ENCODE results near the gene BMP6.

The BMP6 gene

DNA sequence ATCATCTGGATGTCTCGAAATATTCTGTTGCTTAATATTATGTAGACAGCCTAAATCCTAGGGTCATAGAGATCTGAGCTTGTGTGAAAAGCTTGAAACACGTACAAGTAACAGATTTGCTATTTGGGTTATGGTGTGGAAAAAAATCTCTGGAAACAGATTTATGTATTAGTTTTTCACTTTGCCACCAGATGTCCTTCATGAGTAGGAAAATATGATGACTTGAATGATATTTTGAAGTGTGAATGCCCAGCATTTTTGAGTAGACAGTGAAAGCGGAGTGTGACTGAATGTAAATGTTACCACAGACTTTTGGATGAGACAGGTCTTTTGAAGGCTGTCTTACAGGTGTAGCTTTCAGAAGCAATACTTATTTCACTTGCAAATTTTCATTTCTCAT, 4.2 kb upstream of the BMP6 start:
- no peak for DNase-seq

- DNase-seq, result no peak
Observed at GRCh38 chr6:7723041-7723447, 2.9 kb upstream of the BMP6 start.

DNA sequence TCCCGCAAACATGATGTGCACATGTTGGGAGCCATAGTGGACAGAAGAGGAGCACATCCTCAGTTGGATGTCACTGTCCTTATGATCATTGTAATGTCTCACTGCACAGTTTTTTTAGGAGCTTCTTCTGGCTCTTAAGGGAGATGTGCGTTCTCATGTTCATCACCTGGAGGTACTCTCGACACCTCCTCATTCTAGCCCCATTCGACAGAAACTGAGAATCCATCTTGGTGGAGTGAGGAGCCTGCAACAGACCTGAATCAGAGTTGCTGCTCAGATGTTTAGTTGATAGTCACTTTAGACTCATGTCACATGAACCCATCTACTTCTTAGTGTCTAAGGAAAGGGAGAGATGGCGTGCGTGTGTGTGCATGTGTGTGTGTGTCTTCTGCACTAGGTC, 2.3 kb upstream of the BMP6 start:
- DNase-seq, result no peak

GRCh38 chr6:7725412-7725811, 487 bp upstream of the BMP6 start:
- DNase-seq, result no peak

DNA sequence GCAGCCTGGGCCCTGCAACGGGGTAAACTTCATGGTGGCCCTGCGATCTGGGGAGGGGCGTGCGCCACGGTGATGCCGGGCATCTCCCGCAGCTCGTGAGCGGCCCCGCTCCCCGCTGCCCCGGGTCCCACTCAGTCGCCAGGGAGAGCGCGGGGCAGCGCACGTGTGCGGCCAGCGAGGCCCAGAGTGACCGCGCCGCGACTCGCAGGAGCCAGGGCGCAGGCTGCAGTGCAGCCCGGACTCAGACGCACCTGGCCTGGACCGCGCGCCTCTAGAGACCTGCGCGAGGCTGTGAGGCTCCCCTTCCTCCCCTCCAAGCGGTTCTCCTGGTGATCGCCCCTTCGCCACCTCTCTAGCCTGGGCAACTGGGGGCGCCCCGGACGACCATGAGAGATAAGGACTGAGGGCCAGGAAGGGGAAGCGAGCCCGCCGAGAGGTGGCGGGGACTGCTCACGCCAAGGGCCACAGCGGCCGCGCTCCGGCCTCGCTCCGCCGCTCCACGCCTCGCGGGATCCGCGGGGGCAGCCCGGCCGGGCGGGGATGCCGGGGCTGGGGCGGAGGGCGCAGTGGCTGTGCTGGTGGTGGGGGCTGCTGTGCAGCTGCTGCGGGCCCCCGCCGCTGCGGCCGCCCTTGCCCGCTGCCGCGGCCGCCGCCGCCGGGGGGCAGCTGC, 652 bp downstream of the BMP6 start:
- DNase-seq, result no peak

DNA sequence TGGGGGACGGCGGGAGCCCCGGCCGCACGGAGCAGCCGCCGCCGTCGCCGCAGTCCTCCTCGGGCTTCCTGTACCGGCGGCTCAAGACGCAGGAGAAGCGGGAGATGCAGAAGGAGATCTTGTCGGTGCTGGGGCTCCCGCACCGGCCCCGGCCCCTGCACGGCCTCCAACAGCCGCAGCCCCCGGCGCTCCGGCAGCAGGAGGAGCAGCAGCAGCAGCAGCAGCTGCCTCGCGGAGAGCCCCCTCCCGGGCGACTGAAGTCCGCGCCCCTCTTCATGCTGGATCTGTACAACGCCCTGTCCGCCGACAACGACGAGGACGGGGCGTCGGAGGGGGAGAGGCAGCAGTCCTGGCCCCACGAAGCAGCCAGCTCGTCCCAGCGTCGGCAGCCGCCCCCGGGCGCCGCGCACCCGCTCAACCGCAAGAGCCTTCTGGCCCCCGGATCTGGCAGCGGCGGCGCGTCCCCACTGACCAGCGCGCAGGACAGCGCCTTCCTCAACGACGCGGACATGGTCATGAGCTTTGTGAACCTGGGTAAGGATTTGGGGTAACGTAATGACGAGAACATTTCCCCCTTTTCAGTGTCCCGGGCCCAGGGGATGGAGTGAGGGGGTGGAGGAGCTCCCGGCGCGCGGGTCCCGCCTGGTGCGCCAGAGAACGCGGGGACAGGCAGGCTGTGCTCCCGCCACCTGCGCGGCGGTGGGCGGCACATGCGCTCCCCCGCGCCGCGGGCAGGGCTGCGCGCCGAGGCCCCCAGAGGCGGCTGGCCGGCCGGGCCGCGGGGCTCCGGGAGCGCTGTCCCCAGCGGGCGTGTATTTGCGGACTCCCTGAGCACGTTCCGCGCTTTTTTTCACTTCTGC, 1.4 kb downstream of the BMP6 start:
- no peak for DNase-seq

DNA sequence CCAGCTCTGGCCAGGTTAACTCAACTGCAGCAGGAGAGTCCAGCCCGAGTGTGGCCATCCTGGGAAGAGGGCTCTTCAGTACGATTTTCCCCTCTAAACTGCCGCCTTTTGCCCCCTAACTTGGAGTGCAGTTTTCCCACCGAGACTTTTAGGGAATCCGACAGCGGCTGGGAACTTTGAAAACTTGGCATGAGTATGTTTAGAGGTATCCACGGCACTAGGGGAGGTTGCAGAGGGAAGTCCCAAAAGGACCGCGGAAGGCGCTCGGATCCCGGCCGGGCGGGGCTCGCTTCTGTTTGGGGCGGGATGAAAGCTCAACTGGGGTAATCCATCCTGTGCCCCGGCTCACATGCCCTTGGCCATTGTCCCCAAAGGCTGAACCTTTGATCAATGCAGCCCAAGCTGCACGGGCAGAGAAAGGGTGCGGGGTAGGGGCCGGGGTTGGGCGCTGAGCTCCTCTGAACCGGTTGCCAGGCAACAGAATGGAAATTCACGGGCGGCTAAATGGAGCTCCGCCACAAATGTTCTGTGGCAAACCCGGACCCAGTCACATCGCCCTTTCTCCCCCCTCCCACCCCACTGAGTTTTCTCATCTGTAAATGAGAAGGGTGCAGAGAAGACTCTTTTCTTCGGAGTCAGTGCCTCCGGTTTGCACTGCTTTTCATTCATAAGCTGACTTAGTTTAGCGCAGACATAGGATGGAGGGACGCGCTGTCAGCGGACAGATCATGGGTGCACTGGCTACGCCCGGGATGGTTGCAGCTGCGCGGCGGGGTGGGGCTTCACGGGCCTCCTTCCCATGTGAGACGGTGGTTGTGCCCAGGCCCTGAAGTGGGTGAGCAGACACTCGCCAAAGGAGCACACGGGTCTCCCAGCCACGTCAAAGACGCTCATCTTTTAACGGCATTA, 2.3 kb downstream of the BMP6 start:
- no peak for DNase-seq

DNA sequence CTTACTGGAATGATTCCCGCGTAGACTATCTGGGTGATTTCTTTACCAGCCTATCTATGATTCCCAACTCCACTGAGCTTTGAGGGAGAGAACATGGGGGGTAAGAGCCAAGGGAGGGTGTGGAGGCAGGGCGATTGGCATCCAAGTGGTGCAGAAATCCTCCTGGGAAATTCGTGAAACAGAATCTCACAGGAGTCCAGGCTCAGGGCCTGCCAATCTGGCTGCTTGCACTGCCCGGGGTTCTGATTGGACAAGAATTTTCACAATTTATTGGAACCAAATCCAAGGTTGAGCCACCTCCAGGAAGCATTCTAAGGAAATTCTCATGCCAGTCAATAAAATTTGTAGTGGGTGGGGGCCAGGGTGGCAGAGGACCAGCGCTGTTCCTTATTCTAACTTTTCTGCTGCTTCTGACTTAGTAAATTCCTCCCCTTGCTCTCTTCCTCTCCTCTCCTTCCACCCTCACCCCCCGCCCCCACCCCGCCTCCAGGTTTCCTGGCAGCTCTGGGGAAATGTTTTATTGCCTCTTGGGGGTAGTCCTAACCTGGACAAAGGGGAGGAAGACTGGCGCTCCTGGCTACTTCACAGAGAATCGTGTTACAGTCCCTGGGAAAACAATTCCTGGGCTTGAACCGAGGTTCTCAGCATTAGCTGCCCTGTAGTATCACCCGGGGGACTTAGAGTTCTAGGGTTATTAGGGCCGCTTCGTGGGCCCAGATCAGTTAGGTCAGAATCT, 3.1 kb downstream of the BMP6 start:
- no peak for DNase-seq

DNA sequence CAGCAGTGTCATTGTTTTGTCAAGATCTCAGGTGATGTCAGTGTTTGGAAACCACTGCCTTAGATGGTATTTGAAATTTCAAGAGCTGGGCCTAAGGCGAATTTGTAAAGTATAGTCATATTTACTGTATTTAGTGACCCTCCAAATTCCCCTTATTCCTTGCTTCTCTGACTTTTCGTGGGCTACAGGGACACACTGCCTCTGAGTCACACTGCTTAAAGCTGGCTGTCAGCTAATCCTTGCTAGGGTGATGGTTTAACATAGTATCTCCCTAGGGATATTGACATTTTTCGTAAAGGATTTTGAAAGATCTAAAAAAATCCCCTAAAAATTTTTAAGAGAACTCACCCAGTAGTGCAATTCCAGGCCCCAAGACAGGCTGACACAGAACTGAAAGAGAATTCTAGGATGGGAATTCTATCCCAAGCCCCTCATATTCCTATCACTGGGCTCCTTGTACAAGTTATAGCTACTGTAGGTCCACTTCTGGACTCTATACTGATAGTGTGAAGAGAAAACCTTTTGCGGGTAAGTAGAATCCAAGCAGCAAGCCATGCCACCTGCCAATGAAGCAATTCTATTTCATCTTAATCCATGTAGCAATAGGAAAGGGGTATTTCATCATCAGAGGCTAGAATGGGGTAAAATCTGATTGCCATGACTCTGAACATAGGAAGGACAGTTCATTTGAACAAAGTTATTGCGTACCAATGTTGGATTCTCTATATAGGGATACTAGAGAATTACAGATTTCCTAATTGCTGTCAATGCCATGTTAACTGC, 4.3 kb downstream of the BMP6 start:
- DNase-seq, result no peak

DNA sequence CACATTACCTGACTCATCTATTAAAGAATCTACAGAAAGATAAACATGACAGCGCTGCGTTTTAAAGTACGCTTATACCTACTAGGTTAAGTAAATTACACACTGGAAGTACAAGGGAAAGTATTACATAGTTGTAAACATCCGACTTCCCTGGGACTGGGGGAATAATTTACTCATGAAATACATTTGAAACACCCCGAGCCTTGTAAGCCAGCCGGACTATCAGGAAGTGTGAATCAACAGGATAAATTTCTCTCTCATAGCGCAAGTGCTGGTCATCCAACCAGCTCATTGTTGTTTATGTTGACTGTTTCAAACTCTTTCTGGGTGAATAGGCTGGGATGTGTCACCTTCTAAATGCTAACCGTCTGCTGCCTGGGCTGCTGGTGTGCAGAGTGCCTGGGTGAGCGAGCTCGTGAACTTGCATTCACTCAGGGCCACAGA, 4.9 kb downstream of the BMP6 start:
- no peak for DNase-seq

DNA sequence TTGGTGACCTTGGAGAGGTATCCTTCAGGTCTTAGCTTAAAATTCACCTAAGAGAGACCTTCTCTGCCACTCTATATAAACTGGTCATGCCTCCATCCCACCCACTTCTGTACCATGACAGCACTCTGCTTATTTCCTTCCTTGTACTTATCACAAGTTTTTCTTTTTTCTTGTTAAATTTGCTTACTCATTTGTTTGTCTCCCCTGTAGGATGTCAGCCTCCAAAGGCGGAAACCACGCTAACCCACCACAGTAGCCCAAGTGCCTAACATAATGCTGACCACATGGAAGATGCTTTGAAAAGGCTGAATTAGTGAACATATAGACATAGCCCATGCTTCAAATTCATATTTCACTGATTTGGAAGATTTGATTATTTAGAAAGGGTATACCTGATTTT, 5.4 kb downstream of the BMP6 start:
- DNase-seq, result no peak

DNA sequence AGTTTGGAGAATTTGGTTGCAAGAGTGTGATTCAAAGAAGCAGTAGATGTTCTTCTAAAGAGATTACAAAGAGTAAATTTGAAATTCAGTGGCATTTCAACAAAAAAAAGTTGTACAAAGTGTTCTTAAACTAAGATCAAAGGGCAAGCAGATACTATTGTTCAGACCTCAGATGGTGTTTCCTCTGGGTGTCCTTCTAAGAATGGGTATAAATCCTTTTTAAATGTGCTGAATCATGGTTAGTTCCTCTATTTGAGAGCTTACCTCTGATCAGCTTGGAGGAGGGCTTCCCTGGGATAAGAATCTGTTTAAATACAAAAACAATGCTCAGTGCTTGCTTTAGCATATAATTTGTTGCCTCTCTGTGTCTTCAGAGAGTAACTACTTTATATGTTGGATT, 6.3 kb downstream of the BMP6 start:
- DNase-seq, result no peak

DNA sequence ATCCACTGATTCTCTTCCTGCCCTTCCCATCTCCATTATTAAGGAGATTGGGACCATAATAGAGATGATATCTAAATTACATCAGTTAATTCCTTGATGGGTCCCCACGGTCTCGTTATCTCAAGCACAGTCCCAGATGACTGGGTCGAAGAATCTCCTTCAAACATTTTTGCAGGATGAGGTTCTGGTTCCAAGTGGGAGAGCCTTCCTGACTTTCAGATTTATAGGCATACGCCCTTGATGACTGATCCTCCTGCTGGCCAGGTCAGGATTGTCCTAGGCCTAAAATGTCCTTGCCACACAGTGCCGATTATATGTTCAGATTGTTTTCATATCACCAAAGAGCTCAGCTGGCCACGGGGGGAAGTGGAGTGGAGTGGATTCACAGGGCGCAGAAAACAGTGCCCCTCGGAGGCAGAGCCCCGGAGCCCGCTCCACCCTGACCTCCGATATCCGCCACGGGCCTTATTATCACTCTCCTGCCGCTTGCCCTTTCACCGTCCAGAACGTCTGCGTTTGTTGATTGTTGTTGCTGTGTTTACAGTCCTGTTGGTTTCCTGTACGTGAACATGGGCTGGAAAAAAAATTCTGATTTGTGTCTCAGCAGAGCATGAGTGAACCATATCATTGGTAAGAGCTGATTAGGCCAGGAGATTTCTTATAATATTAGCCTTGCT, 8.9 kb downstream of the BMP6 start:
- no peak for DNase-seq

GRCh38 chr6:7737106-7737505, 11.2 kb downstream of the BMP6 start:
- no peak for DNase-seq

DNA sequence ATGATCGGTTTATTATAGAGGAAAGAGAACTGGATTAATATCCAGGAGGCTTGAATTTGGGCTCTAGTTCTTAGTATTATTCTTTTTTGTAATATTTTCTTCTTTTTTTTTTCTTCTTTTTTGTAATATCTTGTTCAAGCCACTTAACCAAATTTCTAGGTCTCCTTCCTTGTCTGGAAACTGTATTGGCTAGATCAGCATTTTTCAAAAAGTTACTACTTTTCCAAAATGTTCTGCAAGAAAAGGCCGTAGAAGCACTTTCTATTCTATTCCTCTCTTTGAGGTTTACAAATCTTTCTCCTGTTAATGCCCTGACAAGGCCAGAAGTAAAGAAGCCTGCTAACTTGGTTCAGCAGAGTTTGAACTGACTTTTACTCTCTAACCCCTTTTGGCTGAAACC, 12.0 kb downstream of the BMP6 start:
- DNase-seq, result no peak

GRCh38 chr6:7742223-7742785, 16.4 kb downstream of the BMP6 start:
- no peak for DNase-seq

DNA sequence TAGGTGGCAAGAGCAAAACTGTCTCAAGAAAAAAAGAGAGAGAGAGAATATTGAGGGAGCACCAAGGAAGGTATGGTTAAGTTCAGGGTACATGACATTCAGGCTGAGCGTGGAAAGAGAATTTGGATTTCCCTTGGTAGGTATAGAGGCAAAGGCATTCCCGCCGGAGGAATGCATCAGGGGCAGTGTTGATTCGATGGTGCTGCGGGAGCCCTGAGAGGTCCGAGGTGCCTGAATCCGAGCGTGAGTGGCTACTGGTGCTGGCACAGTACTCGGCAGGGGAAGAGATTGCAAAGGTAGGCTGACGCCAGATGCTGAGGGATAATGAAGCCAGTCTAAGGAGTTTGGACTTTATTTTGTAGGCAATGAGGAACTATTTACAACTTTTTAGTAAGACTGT, 20.0 kb downstream of the BMP6 start:
- DNase-seq, result no peak

DNA sequence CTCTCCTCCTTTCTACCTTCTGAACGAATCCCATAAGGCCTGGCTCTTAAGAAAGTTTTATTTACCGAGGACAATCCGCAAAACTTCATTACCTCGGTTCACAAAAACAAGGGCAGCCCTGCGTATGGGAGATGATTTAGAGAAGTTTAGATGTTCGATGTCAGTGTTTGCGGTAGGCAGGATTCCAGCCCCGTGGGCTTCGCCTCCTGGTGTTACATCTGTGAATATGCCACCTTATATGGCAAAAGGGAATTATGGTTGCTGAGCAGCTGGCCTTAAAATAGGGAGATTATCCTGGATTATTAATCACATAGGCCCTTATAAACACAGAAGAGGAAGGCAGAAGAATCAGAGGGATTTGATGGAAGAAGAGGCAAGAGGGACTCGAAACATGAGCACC, 21.1 kb downstream of the BMP6 start:
- DNase-seq, result no peak

- no peak for DNase-seq
Observed at GRCh38 chr6:7747433-7747832, 21.5 kb downstream of the BMP6 start.

DNA sequence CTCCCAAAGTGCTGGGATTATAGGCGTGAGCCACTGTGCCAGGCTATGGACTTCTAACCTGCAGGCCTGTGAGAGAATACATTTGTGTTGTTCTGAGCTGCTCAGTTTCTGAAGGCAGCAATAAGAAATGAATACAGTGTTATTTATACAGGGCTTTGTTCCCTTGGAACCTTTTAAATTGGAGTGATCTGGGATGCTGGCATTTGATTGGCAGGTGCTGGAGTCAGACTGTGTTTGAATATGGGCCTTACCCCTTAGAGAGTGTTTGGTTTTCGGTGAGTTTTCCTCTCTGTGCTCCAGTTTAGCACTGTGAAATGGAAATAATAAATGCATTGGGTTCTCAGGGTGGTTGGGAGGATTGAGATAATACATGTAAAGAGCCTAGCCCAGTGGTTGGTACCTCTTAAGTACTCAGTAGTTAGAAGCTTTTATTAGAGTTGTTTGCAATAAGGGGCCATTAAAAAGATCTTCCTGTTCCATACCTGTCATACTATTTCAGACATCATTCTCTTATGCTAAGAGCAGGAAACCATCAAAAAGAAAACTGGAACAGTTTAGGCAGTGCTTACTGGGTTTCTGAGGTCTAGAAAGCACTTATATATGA, 22.1 kb downstream of the BMP6 start:
- no peak for DNase-seq

GRCh38 chr6:7749478-7749877, 23.6 kb downstream of the BMP6 start:
- DNase-seq, result no peak
